SU-DHL-6 (cell line): Measurements from ENCODE around the gene LBX2.

Experiments
- CTCF ChIP-seq: fragments of 200-600 bp; sonication (generic); IDR thresholded peaks from one replicate; pipeline ENCODE4 v1.5.1; 2017; ENCODE audit warnings: antibody characterized with exemption, mild to moderate bottlenecking, low read length, moderate library complexity; ENCODE audit not compliant: insufficient read depth, poor library complexity, severe bottlenecking
- EZH2phosphoT487 ChIP-seq: fragments of 200-600 bp; sonication (generic), shearing (Covaris generic); conservative IDR thresholded peaks from 2 replicates; pipeline ENCODE4 v1.6.1; 2018; ENCODE audit warnings: mild to moderate bottlenecking, antibody characterized with exemption, low read length, moderate library complexity, mixed read lengths

- TF ChIP-seq CTCF (no peak), EZH2phosphoT487 (no peak)
Observed at GRCh38 chr2:74526649-74527230, 27.3 kb upstream of the LBX2 start.
